Epithelial cell of esophagus (primary cell): ENCODE measurements around the gene GABRG3.

ENCODE experiments used
- DNase-seq: peaks from one replicate; pipeline ENCODE4 v3.0.0; 2010; ENCODE audit warnings: low read depth
- H3K4me3 ChIP-seq: 2 replicates; pipeline ENCODE4 v1.5.1; 2011; ENCODE audit warnings: mild to moderate bottlenecking, low read length, control low read depth
- TF ChIP-seq, protein P1 (sequence below): IDR thresholded peaks from 2 replicates; pipeline ENCODE4 v1.5.1; 2011; ENCODE audit warnings: low read depth, mild to moderate bottlenecking, low read length, control low read depth, inconsistent platforms; ENCODE audit not compliant: insufficient read depth; ENCODE audit errors: missing control alignments

Gene GABRG3

DNA sequence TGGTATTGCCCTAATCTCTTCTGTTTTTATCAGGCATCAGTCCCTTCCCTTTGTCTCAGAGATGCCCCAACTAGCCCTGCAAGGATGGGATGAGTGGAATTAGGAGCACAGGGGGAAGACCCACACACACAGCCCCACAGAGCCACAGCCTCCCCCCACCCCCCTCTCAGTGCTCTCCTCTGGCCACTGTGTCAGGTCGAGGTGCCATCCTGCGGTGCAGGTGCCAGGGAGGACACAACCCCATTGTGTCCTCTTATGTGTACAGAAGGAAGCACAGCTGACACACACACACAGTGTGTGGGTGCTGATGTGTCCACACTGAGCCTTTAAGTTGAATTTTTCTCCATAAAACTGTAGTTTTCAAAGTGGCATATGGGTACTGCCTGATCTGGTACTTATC lies 593.7 kb downstream of the GABRG3 start:
- TF ChIP-seq, protein P1, sequence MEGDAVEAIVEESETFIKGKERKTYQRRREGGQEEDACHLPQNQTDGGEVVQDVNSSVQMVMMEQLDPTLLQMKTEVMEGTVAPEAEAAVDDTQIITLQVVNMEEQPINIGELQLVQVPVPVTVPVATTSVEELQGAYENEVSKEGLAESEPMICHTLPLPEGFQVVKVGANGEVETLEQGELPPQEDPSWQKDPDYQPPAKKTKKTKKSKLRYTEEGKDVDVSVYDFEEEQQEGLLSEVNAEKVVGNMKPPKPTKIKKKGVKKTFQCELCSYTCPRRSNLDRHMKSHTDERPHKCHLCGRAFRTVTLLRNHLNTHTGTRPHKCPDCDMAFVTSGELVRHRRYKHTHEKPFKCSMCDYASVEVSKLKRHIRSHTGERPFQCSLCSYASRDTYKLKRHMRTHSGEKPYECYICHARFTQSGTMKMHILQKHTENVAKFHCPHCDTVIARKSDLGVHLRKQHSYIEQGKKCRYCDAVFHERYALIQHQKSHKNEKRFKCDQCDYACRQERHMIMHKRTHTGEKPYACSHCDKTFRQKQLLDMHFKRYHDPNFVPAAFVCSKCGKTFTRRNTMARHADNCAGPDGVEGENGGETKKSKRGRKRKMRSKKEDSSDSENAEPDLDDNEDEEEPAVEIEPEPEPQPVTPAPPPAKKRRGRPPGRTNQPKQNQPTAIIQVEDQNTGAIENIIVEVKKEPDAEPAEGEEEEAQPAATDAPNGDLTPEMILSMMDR: no peak
- H3K4me3 ChIP-seq: no peak overlapping the region

DNA sequence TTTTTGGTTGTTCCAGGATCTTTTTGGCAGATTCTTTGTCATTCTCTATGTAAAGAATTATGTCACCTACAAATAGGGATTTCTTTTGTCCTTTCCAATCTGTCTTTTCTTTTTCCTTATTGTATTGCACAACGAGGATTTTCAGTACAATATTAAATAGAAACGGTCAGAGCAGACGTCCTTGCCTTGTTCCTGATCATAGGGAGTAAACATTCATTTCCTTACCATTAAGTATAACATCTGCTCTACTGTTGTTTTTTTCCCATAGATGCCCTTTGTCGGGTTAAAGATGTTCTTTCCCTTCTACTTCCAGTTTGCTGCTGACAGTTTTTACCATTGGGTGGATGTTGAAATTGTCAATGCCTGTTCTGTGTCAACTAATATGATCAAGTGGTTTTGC lies 599.8 kb downstream of the GABRG3 start:
- TF ChIP-seq, protein P1: no peak
- H3K4me3 ChIP-seq: no peak overlapping the region
- no peak for DNase-seq

More for the DNA sequence above, 593.7 kb downstream of the GABRG3 start:
- DNase-seq: no peak

DNA sequence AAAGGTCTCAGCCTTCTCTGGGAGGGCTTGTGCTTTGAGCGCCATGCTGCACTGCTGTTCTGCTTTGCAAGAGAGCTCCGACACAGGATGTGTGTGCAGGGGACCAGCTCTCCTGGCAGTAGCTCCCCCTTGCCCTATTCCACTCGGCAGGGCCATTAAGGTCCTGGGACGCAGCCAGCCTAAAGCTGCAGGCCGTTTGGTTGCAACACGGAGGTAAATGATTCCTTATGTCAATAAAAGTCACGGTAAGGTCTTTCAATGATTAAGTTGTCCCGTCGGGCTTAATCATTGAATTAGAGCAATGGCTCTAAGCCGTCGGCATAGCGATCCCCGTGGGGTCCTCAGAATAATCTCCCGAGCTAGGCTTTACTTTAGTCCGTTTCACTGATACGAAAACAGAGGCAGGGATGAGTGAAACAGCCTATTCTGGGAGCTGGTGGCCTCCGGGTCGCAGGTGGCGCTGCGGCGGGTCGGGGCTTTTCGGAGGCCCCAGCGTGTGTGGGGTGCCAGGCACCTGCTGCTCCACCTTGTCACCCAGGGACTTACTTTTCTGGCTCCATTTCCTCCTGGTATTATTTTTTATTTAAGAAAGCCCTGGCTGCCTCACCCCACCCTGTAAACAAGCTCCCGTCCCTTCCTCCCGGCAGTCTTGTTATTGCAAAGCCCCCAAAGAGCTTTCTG lies 603.0 kb downstream of the GABRG3 start:
- DNase-seq: no peak
- H3K4me3 ChIP-seq: no peak overlapping the region
- TF ChIP-seq, protein P1: no peak

DNA sequence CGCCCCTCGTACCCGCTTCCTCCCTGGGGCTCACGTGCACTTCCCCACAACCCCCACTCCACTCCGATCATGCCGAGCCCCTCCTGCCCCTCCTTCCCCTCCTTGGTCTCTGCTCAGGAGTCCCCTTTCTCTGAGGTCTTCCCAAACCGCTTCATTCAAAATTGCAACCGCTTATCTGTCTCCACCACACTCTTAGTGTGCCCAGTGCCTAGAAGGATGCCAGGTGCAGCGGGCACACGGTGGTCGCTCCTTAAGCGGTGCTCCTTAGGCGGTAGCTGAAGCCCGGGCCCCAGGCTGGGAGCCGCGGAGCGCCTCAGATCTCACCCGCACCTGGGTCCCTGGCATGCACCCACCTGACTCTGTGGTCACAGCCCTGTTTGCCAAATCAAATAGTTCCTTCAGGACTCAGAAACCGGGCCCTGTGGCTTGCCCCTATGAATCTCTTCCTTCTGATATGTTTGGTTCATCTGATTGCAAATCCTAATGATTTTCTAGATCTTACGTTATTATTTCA lies 603.6 kb downstream of the GABRG3 start:
- TF ChIP-seq, protein P1: no peak
- no peak overlapping the region for H3K4me3 ChIP-seq
- DNase-seq: no peak

DNA sequence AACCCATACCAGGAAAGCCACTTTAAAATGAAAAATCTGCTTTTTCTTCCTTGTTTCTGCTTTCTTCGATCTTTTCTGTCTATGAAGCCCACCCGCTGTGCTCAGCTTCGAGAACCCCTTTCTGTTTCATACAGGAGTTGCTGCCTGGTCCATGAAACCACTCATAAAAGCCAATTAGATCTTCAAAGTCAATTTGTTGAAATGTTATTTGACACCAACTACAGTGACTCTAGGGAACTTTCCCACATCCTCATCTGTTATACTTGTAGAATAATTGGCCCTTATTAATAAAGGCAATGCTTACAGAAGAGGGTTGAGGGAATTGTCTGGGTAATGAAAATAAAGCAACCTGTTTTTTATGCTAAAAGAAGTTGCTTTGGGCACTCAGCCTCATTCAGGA lies 604.5 kb downstream of the GABRG3 start:
- TF ChIP-seq, protein P1: no peak
- H3K4me3 ChIP-seq: no peak overlapping the region
- DNase-seq: no peak

DNA sequence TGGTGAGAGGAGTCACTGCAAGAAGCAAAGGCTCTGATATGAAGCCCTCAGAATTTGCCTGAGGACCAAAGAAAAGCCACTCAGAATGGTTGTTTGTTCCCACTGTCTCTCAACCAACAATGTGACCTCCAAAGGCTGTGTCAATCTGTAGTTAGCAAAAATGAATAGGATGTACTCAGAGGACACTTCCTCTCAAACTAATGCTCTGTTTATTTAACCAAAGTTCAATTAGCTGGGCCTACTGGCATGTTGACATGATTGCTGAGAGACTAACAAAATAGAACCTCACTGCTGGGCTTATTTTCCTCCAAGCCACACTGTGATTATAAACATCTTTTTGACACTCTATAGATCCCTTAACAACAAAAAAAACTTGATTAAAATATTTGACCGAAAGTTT lies 605.6 kb downstream of the GABRG3 start:
- DNase-seq: no peak
- no peak overlapping the region for H3K4me3 ChIP-seq
- TF ChIP-seq, protein P1: no peak

DNA sequence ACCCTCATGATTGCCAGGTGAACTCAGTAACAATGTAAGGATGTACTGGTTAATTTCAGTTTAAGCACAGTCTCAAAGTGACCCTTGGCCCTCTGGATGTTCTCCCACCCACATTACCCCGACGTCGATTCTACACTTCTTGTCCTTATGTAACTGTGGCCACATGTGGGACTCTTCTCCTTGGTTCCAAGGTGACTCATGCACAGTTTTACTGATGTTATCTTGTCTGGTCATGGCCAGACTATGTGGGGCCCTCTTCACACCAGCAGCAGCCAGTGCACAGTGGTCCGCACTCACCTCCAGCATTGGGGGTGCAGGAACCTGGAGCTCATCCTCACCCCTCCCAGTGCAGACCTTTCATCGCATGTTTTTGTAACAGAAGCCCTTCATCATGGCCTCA lies 608.8 kb downstream of the GABRG3 start:
- no peak overlapping the region for H3K4me3 ChIP-seq
- TF ChIP-seq, protein P1: no peak
- DNase-seq: no peak
